Stimulated activated CD4-positive, alpha-beta T cell treated with anti-CD3 and anti-CD28 coated beads, TNF-alpha, amount 100 ng/mL, for 24 hours (primary cell): Measurements from ENCODE around the gene TRIM33.
A peak's percentile ranks its signal among the peaks of the same experiment; 100 is the strongest.

ENCODE experiments used
- DNase-seq, 3 experiments: peaks; one replicate each; pipeline ENCODE4 v3.0.0-alpha.2; 2020; ENCODE audit warnings: low read depth in 3 of 3

Gene TRIM33

DNA sequence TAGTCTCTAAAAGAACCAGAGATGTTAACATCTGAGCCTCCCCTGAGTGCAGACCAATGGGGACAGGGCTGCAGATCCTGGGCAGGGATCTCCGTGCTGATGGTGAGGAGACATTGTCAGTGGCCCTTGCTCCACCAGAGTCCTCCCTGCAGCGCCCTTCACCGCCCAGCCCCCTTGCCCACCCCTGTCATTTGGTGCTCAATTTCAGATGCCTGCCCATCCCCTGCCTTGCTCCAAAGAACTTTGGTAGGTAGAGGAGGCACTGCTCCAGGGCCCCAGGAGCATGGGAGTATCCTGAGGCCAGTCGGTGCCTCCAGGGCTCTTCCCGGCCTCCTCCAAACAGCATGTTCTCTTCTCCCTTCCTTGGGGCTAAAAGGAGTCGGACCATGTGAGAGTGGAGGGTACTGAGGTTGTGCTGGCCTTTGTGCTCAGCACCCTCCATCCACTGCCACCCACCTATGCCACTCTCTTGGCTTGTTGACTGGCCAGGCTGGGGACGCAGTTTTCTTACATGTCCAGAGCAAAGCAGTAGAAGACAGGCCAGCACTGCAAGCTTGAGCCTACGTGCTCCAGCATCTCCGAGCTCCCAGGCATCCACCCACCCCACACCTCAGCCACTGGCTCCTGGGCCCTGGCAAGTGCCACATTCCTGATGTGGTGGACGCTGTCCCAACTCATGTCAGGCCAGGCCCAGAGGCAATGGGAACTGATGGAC, 160.1 kb downstream of the TRIM33 start:
- no peak for DNase-seq

DNA sequence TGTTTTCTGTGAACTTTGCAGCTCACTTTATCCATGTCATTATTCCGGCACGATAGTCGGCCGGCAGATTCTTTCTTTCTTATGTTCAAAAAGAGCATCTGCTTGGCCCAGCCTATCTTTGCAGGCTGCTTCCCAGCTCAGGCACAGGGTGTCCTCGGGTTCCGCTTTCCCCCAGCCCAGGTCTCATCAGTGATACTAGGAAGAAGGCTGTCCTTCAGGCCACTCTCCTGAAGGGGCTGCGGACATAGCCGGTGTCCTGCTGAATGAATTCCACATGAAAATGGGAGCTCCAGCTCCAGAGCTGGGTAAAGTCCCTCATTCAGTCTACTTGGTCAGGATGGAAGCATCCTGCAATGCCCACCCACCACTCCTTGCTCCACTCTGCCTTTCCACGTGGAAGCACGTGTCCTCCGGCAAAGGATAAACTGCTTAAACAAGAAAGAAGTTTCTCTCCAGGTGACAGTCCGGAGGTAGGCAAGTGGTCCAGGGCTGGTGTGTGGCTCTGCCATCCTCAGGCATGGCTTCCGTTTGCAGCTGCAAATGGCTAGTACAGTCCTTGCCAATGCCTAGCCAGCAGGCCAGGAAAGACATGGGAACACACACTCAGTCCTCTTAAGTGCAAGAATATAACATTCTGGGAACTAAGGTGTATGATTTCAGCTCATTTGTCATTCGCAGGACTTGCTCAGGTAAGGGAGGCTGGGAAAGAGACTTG, 161.0 kb downstream of the TRIM33 start:
- no peak for DNase-seq

DNA sequence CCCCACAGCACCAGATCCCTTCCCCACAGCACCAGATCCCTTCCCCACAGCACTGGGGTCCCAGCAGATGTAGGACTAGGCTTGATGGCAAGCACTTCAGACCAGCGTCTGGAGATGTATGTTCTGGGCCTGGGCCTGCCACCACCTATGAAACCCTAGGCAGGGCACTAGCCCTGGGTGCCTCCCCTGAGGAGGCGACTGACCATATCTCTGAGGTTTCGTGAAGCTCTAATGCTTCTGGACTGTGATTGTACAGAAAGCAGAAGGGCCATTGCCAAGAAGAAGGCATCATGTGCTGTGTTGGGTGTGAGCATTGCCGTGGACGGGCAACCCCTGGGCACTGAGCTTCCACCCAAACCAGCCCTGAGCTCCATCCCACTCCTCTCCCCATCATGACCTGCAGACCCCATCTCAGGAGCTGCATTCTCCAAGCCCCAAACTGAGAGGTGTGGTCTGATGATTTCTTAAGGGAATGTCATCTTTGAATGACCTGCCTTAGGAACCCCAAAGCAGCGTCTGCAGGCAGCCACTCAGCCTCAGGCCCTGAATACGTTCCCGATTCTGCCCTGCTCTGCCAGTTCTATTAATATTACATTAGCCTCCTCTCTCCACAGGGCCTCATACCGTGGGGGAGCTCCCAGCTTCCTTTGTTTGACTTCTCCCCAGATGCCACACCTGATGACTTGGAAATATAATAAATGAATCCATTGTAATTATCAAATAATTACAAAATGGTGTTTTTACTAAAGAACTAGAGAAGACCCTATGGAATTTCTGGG, 163.4 kb downstream of the TRIM33 start:
- no peak for DNase-seq

DNA sequence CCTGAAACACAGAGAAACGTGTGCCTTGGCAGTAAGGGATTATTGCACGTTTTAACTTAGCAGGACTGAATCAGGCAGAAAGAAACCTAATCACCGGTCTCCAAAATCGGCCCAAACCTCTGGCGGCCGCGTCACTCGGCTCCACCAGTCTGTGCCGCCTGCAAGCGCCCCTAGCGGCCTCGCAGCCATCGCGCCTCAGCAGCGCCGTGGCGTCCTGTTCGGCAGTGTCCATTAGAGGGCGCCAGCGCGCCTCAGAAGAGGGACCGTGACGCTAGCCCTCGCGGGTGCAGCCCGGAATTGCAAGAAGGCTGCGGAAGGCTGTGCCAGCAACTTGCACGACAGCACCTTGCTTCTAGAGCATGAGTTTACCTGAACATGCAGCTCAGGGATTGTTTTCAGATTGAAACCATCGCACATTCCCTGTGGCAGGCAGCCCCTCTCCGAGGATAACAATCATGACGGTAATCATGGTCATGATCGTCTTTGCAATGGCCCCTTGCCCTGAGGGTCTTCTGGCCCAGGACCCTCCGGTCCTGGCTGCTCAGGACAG, 164.4 kb downstream of the TRIM33 start:
- peak; percentile 96 to 97 (median 96) for DNase-seq

DNA sequence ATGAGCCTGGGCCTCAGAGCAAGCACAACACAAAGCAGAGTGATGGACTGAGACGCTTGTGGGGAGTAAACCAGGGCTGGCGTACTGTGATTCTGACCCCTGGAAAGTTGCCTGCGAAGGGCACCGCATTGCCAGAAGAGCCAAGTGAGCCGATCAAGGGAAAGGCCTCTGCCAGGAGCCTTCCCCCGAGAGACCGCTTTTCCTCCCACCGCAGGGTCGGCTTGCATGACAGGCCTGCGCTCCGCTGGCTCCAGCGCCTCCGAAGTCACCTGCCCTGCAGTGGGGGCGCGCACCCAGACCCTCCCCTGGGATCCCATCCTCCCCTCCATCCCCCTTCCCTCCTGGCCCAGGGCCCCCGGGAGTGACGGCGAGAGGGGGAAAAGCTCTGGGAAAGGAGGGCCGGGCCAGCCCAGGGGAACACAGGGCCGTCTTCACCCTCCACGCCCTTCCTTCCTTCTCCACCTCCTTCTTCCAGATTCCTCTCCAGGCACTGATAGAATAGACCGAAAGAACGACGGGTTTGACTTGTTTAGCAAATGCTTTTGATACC, 165.0 kb downstream of the TRIM33 start:
- no peak for DNase-seq

DNA sequence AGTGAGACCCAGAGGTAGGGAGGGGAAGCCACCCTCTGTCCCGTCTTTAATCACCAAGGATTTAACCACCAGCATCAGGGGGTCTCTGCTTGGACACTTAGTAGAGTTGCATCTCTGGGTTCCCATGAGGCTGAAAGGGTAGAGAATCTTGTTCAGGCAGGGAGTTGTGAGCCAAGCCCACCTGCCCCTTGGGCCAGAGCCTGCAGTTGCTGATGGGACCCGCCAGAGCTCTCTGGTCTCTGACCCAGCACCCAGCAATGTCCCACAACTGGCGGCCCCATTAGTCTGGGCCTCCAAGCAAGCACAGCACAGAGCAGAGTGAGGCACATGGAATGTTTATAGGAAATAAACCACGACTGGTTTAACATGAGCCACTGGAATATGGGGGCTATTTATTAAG, 166.3 kb downstream of the TRIM33 start:
- DNase-seq, result no peak
